ENCODE data around the gene PTX4.

PTX4 gene

GRCh38 chr16:1456951-1457350, 31.8 kb downstream of the PTX4 start:
- H3K36me3 ChIP-seq (ENCODE audit: control insufficient read depth, insufficient read depth, low read length): peaks cover 21% of the 10 kb centered on the region
- H3K27ac ChIP-seq (ENCODE audit: low read depth, low read length): no peak overlapping the region
- peaks cover 7% of the 10 kb centered on the region for H3K4me1 ChIP-seq (ENCODE audit: control insufficient read depth, insufficient read depth, low read length)
- H3K4me3 ChIP-seq (ENCODE audit: low read length): no peak overlapping the region
- no peak overlapping the region for H3K9ac ChIP-seq (ENCODE audit: low read length)
- H3K27me3 ChIP-seq (ENCODE audit: control insufficient read depth, insufficient read depth, low read length): no peaks in the 10 kb centered on the region

DNA sequence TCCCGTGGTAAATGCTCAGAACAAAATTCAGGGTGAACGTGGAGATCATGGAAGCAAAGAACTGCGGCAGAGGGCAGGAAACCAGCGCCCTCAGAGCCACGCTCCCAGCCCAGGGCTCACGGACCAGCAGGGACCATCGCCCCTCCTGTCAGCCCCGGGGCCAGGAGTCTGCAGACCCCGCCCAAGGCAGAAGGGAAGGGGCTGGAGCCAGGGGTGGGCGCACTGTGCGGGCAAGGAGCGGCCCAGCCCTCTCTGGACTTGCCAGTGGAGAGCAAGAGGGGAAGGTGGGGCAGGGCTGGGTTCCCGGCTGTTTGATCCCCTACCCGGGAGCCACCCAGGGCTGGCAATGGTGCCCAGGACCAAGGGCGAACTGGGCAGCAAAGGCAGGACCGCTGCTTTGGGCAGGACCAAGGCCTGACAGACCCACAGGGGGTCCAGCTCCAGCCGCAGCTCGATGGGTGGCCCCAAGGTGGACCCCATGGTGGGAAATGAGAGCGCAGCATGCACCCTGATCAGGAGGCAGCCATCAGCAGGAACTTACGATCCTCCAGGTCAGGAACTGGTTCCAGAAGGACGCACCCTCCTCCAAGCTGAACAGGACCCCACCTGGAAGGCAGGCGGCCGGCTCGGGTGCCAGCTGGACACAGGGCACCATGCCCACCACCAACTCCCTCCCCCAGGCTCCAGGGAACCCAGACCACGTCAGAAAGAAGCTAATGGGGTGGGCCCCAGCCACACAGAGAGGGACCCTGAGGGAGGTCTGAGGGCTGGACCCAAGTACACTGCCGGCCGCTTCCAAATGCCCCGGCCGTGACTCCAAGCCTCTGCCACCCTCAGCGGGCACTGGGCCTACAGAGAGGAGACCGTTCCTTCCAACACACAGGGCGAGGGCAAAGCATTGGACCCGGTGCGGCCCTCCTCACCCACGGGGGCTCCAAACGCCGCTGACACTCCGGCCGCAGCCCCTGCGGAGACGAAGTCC, 33.3 kb downstream of the PTX4 start:
- no peak overlapping the region for H3K27ac ChIP-seq (ENCODE audit: low read depth, low read length)
- no peak overlapping the region for H3K4me3 ChIP-seq (ENCODE audit: low read length)
- H3K4me1 ChIP-seq (ENCODE audit: control insufficient read depth, insufficient read depth, low read length): peaks cover 3% of the 10 kb centered on the region
- no peaks in the 10 kb centered on the region for H3K27me3 ChIP-seq (ENCODE audit: control insufficient read depth, insufficient read depth, low read length)
- H3K36me3 ChIP-seq (ENCODE audit: control insufficient read depth, insufficient read depth, low read length): peaks cover 22% of the 10 kb centered on the region
- no peak overlapping the region for H3K9ac ChIP-seq (ENCODE audit: low read length)

- H3K27ac ChIP-seq (ENCODE audit: low read depth, low read length): no peak overlapping the region
- no peaks in the 10 kb centered on the region for H3K27me3 ChIP-seq (ENCODE audit: control insufficient read depth, insufficient read depth, low read length)
- no peak overlapping the region for H3K9ac ChIP-seq (ENCODE audit: low read length)
- peaks cover 21% of the 10 kb centered on the region for H3K36me3 ChIP-seq (ENCODE audit: control insufficient read depth, insufficient read depth, low read length)
- H3K4me1 ChIP-seq (ENCODE audit: control insufficient read depth, insufficient read depth, low read length): no peaks in the 10 kb centered on the region
- H3K4me3 ChIP-seq (ENCODE audit: low read length): no peak overlapping the region
Measured at GRCh38 chr16:1454561-1454960, 34.2 kb downstream of the PTX4 start.

DNA sequence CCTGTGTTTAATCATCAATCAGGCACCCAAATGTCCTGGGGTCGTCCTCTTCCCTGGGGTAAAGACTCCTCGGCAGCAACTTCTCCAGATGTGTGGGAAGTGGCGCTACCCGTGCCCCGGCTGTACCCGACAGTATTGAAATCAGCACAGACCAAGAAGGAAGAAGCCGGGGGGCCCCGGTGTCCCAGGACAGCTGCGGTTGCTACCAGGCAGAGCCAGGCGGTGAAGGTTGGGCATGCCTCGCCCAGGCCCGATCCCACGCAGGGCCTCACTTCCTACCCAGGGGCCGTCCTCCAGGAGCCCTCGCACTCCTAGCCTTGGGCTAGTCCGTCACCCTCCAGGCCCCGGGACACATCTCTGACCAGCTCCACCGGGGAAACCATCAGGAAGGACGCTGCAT, 35.4 kb downstream of the PTX4 start:
- no peak overlapping the region for H3K4me3 ChIP-seq (ENCODE audit: low read length)
- no peaks in the 10 kb centered on the region for H3K4me1 ChIP-seq (ENCODE audit: control insufficient read depth, insufficient read depth, low read length)
- H3K27ac ChIP-seq (ENCODE audit: low read depth, low read length): no peak overlapping the region
- peaks cover 21% of the 10 kb centered on the region for H3K36me3 ChIP-seq (ENCODE audit: control insufficient read depth, insufficient read depth, low read length)
- no peak overlapping the region for H3K9ac ChIP-seq (ENCODE audit: low read length)
- H3K27me3 ChIP-seq (ENCODE audit: control insufficient read depth, insufficient read depth, low read length): no peaks in the 10 kb centered on the region

DNA sequence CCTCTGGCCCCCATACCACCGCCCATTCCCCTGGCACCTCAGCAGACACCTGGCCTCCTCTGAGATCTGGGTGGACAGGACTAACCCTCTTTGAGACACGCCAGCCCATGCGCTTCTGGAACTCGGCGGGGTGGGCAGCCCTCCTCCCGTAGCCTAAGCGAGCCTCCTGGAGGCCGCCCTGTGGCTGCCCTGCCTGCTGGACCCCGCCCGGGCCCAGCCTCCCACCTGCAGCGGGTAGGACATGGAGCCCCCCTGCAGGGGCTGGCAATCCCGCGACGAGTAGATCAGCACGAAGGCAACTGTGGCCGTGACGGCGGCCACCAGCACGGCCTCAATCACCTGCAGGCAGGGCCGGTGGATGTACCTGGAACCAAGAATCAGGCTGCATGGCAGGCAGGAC, 36.2 kb downstream of the PTX4 start:
- no peak overlapping the region for H3K9ac ChIP-seq (ENCODE audit: low read length)
- H3K27ac ChIP-seq (ENCODE audit: low read depth, low read length): no peak overlapping the region
- no peaks in the 10 kb centered on the region for H3K27me3 ChIP-seq (ENCODE audit: control insufficient read depth, insufficient read depth, low read length)
- H3K36me3 ChIP-seq (ENCODE audit: control insufficient read depth, insufficient read depth, low read length): peaks cover 23% of the 10 kb centered on the region
- no peaks in the 10 kb centered on the region for H3K4me1 ChIP-seq (ENCODE audit: control insufficient read depth, insufficient read depth, low read length)
- no peak overlapping the region for H3K4me3 ChIP-seq (ENCODE audit: low read length)

DNA sequence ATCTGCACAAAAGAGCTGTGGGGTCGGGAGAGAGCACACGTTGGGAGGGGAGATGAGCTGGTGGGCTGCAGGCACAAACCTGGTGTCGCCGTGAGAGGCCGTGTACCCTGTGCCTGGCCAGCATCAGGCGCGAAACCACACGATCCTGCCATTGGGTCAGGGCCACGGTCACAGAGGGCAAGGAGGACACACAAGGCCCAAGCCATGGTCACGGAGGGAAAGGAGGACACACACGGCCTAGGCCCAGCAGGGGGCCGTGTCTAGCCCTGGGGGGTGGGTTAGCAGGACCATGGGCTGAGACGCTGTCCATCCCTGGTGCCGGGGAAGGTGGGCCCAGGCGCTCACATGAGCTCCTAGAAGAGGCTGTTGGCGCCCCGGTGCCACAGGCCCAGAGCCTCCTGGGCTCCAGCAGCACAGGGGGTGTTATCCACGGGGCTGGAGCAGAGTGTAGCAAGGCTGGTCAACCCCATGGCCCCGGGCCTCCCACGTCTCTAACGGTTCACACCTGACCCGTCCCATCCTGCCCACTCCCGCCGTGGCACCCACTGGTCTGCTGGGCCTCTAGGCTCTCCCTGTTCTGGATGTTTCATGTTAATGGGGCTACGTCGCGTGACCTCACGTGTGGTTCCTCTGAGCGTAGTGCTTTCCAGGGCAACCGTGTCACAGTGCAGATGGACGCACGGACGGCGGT, 36.9 kb downstream of the PTX4 start:
- Histone ChIP-seq H3K4me1 (ENCODE audit: control insufficient read depth, insufficient read depth, low read length) (no peaks in the 10 kb centered on the region), H3K4me3 (ENCODE audit: low read length) (no peak overlapping the region), H3K36me3 (ENCODE audit: control insufficient read depth, insufficient read depth, low read length) (peaks cover 22% of the 10 kb centered on the region), H3K9ac (ENCODE audit: low read length) (no peak overlapping the region), H3K27ac (ENCODE audit: low read depth, low read length) (no peak overlapping the region), H3K27me3 (ENCODE audit: control insufficient read depth, insufficient read depth, low read length) (no peaks in the 10 kb centered on the region)

- no peaks in the 10 kb centered on the region for H3K27me3 ChIP-seq (ENCODE audit: control insufficient read depth, insufficient read depth, low read length)
- no peak overlapping the region for H3K9ac ChIP-seq (ENCODE audit: low read length)
- H3K27ac ChIP-seq (ENCODE audit: low read depth, low read length): no peak overlapping the region
- H3K36me3 ChIP-seq (ENCODE audit: control insufficient read depth, insufficient read depth, low read length): peaks cover 23% of the 10 kb centered on the region
- H3K4me1 ChIP-seq (ENCODE audit: control insufficient read depth, insufficient read depth, low read length): no peaks in the 10 kb centered on the region
- no peak overlapping the region for H3K4me3 ChIP-seq (ENCODE audit: low read length)
Measured at GRCh38 chr16:1450841-1451240, 37.9 kb downstream of the PTX4 start.

DNA sequence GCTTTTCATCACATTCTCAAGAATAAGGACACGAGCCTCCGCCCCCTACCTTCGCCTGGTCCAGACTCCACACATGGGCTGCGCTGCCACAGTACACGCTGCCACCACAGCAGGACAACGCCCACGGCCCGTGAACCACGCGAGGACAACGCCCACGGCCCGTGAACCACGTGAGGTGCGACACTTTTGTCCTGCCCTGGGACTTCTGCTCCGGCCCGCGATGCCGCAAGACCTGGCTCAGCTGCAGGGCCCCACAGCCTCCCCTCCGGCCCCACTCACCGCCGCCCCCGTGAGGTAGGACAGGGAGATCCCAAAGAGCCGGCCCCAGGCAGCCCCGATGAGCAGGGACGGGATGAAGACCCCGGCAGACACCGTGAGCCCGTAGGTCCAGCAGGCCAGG, 38.5 kb downstream of the PTX4 start:
- Histone ChIP-seq H3K27ac (ENCODE audit: low read depth, low read length) (no peak overlapping the region), H3K27me3 (ENCODE audit: control insufficient read depth, insufficient read depth, low read length) (no peaks in the 10 kb centered on the region), H3K36me3 (ENCODE audit: control insufficient read depth, insufficient read depth, low read length) (peaks cover 25% of the 10 kb centered on the region), H3K4me1 (ENCODE audit: control insufficient read depth, insufficient read depth, low read length) (no peaks in the 10 kb centered on the region), H3K9ac (ENCODE audit: low read length) (no peak overlapping the region), H3K4me3 (ENCODE audit: low read length) (no peak overlapping the region)

GRCh38 chr16:1449201-1449788, 39.4 kb downstream of the PTX4 start:
- H3K27me3 ChIP-seq (ENCODE audit: control insufficient read depth, insufficient read depth, low read length): no peaks in the 10 kb centered on the region
- no peak overlapping the region for H3K9ac ChIP-seq (ENCODE audit: low read length)
- no peak overlapping the region for H3K4me3 ChIP-seq (ENCODE audit: low read length)
- H3K36me3 ChIP-seq (ENCODE audit: control insufficient read depth, insufficient read depth, low read length): peaks cover 23% of the 10 kb centered on the region
- H3K27ac ChIP-seq (ENCODE audit: low read depth, low read length): no peak overlapping the region
- no peaks in the 10 kb centered on the region for H3K4me1 ChIP-seq (ENCODE audit: control insufficient read depth, insufficient read depth, low read length)

DNA sequence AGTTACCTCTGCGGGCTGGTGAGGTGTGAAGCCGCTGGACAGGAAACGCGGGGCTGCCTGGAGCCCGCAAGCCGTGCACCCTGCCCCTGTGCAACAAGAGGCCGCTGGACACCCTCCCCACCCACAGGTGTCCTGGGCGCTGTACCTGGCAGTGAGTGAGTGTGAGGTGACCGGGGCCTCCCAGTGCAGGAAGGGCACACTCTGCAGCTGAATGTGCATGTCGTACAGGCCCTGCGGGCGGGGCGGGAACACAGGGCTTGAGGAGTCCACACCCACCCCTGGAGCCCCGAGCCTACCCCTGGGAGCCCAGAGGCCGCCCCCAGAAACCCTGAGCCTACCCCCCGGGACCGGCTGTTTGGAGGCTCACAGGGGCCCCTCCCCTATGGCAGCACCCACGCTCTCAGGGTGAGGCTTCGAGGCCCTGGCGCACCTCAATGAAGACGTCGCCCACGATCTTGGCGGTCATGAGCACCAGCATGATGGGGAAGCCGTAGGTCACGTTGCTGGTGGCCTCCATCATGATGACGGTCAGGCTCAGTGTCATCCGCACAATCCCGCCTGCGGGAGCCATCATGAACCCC, 40.1 kb downstream of the PTX4 start:
- no peak overlapping the region for H3K9ac ChIP-seq (ENCODE audit: low read length)
- no peaks in the 10 kb centered on the region for H3K4me1 ChIP-seq (ENCODE audit: control insufficient read depth, insufficient read depth, low read length)
- H3K4me3 ChIP-seq (ENCODE audit: low read length): no peak overlapping the region
- H3K36me3 ChIP-seq (ENCODE audit: control insufficient read depth, insufficient read depth, low read length): peaks cover 22% of the 10 kb centered on the region
- H3K27ac ChIP-seq (ENCODE audit: low read depth, low read length): no peak overlapping the region
- no peaks in the 10 kb centered on the region for H3K27me3 ChIP-seq (ENCODE audit: control insufficient read depth, insufficient read depth, low read length)

DNA sequence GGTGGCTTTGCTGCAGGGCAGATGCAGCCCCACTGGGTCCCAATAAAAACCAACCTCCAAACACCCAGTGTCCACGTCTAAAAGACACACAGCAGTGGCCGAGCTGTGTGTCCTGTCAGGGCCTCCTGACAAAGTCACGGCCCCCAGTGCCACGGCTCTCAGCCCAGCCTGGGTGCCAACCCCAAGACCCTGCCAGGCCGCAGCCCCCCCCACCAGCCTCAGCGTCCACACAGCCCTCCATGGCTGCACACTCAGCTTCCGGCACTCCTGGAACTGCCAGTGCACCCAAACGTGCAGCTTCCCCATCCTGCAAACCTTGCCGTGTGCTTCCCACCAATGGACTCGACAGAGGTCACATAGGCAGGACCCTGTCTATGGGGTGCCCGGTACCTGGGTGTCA, 40.8 kb downstream of the PTX4 start:
- Histone ChIP-seq H3K27me3 (ENCODE audit: control insufficient read depth, insufficient read depth, low read length) (no peaks in the 10 kb centered on the region), H3K4me3 (ENCODE audit: low read length) (no peak overlapping the region), H3K36me3 (ENCODE audit: control insufficient read depth, insufficient read depth, low read length) (peaks cover 20% of the 10 kb centered on the region), H3K27ac (ENCODE audit: low read depth, low read length) (no peak overlapping the region), H3K4me1 (ENCODE audit: control insufficient read depth, insufficient read depth, low read length) (no peaks in the 10 kb centered on the region), H3K9ac (ENCODE audit: low read length) (no peak overlapping the region)
